Stimulated activated CD8-positive, alpha-beta memory T cell treated with anti-CD3 and anti-CD28 coated beads, Interleukin-15, amount 100 ng/mL, for 4 hours (primary cell): Measurements from ENCODE around the gene TRABD2B.

ENCODE experiments used
- DNase-seq, 2 donors: peaks; one replicate each; pipeline ENCODE4 v3.0.0-alpha.2; 2020; ENCODE audit warnings: low read depth in 2 of 2

Gene TRABD2B

DNA sequence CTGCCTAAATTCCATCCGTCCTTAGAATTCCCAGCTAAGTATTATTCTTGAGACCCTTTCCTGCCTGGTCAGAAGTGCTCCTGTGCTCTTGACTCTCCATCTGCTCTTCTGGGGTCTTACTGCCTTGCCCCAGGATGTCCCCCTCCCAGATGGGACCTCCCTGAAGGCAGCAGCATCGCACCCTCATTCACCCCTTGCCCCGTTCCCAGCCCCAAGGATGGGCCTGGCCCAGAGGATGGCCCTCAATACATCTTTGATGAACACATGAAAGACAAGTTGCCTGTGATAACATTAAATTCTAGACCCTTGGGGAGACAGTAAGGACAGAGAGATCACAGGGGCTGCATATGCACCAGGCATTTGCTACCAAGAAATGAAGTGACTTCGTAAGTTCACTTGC lies 167.2 kb downstream of the TRABD2B start:
- no peak for DNase-seq

GRCh38 chr1:47828978-47829377 lies 168.2 kb downstream of the TRABD2B start:
- no peak for DNase-seq

DNA sequence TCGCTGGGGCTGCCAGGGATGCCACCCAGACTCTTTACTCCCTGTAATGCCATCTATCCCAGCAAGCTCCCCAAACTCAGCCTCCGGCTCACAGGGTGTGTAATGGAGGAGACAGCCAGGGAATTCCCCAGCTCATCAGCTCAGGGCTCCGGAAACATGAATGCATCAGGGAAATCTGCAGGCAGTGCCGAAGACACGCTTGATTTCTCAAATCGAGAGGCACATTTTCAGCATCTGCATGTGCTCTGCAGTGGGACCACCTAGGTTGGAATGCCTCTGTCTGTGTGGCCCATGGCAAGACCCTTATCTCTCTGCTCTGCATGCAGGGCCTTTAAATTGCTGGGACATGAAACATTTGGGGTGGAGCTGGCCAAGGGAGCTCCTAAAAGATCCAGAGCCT lies 170.1 kb downstream of the TRABD2B start:
- DNase-seq = no peak

DNA sequence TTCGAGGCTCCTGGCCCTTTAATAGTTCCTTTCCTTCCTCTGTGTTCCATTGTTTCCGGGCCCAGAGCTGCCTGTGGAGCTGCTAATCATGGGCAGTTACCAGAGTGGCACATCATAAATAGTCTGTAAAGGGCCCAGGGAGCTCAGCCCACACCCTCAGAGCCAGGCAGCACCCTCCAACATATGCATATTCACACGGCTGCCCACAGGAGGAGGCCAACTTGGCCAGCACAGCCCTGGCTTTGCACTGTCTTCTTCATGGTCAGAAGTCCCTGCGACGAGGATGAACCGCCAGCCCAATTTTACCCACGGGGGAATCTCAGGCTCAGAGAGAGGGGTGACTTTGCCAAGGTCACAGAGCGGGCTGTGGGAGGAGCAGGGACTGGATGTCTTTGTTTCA lies 172.5 kb downstream of the TRABD2B start:
- no peak for DNase-seq

DNA sequence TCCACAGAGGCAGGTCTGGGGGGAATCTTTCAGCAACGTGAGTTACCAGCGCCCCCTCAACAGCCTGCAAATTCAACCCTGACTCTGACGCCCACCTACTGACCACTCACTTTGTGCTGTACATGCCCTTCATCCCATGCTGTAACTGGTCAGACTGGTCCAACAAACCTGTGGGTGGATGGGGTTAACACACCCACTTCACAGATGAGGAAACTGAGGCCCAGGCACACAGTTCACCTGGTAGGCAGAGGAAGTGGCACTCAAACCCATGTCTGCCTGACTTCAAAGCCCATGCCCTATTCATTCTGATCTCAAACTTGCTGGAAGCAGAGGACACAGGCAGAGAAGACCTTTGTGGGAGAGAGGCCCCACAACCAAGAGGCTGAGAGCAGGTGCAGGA lies 172.9 kb downstream of the TRABD2B start:
- DNase-seq = no peak

GRCh38 chr1:47823040-47823808 lies 174.0 kb downstream of the TRABD2B start:
- DNase-seq = no peak

- DNase-seq = no peak
Measured at GRCh38 chr1:47821760-47822159, 175.4 kb downstream of the TRABD2B start.

- DNase-seq = no peak
Measured at GRCh38 chr1:47819574-47819888, 177.7 kb downstream of the TRABD2B start.

DNA sequence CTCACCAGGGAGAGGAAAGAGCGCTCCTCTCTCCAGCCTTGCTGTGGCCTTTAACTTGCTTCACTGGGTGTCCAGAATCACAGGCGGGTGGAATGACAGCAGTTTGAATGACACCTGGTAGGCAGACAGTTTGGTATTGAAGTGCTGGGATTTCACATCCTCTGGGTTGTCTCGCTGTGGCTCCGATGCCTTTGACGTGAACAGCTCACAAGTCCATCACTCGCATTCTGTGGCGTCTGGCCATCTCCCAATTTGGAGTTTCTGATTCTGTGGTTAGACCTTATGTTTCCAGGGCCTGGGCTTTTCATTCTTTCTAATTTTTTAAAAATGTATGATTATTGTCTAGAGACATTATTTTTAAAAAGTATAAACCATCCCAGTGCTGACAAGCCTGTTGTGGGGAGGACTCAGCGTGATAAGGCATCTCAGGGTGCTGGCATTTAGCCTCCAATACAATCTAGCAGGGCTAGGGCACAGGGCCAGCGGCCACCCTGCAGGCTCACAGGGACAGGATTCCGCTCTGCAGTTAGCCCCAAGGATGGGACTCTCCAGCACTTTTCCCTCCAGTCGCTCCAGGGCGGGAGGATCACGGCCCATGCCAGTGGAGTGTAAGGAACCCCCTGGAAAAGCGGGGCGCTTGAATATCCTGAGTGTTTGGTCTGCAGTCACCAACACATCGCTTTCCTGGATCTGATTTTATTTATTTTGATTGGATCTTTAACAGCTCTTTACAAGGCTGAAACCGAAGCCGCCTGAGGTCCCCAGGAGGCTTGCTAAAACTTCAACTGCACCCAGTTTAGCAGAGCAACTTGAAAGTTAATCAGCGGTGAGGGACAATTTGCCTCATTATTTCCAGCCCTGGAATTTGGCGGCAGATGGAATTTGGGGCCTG lies 178.3 kb downstream of the TRABD2B start:
- no peak for DNase-seq

DNA sequence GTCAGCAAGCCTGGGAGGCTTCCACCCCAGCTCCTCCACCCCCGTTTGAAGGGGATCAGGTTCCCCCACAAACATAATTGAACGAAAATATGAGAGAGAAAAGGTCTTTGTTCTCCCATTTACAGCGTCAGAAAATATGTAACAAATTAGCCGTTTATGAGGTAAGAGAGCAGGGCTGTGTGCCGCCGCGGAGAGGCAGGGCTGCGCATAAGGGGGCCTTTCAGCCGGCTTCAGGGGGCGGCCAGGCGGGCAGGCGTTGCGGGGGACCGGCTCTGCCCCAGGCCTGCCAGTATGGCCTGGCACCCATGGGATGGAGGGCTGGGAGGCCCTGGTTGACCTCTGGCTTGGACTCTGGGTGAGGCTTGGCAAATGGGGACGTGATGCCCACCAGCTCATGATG lies 179.3 kb downstream of the TRABD2B start:
- no peak for DNase-seq

GRCh38 chr1:47816325-47817071 lies 180.7 kb downstream of the TRABD2B start:
- no peak for DNase-seq

- DNase-seq = no peak
Measured at GRCh38 chr1:47814612-47815395, 182.4 kb downstream of the TRABD2B start.

GRCh38 chr1:47813970-47814369 lies 183.2 kb downstream of the TRABD2B start:
- no peak for DNase-seq

GRCh38 chr1:47812904-47813514 lies 184.2 kb downstream of the TRABD2B start:
- DNase-seq = no peak

DNA sequence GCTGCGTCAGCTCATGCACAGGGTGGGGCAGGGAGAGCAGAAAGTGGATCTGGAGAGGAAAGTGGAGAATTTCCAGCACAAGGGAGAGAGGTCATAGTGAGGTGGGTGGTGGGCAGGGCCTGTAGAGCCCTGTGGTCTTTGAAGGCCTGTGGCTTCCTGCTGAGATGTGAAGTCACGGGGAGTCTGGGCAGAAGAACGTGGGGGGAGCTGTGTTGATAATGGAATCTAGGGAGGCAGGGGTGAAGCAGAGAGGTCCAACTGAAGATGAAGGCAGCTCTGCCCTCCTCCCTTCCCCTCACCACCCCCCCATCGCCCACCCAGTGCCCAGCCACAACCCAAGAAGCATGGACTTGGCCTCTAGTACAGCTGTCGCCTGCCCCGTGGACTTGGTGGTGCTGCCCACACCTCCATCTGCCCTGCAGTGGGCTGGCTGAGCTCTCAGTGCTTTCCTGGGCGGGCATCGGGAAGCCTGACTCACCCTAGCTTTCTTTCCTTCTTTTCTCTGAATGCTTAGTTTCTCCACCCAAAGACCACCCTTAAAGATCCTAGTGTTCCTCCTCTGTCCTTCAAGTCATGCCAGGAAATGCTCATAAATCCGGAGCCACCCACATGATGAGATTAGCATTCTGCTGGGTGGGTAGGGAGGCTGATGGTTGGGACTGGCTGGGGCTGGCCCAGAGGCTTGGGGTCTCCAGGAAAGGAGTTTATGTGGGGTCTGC lies 186.1 kb downstream of the TRABD2B start:
- DNase-seq = no peak

DNA sequence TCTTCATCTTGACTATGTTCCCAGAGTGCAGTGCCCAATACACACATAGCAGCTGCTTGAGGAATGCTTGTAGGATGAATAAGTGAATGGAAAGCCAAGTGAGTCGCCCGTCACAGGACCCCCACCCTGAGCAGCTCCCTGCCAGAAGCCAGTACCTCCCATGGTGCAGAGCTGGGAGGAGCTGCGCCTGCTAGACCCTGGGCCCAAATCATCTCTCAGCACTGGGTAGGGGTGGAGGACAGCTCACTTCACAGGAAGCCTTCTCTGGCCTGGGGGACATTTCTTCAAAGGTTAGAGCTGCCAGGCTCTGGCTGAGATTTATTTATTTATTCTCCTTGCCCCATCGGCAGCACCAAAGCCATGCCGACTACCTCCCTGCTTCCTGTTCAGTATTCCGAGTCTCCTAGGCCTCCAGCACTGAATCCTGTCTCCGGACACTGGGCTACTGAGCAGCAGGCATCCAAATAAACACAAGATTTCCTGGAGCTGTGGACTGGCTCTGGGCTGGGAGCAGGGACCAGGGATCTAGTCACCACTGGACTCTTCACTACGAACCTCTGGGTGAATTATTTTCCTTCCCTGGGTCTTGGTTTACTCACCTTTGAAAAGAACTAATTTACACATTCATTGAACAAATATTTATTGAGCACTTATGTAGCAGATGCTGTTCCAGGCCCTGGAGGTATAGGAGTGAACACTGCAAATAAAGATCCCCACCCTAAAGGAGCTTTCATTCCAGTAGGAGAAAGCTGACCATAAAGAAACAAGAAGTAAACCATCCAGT lies 187.7 kb downstream of the TRABD2B start:
- no peak for DNase-seq

DNA sequence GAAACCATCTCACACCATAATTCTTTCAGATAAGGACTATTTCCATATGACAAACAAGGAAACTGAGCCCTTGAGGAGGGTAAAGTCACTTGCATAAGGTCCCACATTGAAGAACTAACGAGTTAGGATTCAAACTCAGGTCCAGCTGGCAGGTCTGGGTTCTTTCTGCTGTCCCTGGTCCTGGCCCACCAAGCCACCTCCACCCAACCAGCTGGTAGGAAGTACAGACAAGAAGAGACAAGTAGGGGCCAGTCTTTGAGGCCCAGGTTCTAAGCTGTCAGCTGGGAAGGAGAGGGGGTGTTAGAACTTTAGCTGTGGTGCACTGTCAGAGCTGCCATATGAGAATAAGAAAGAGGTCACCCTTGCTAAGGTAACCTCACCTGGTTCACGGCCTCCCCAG lies 188.6 kb downstream of the TRABD2B start:
- no peak for DNase-seq

DNA sequence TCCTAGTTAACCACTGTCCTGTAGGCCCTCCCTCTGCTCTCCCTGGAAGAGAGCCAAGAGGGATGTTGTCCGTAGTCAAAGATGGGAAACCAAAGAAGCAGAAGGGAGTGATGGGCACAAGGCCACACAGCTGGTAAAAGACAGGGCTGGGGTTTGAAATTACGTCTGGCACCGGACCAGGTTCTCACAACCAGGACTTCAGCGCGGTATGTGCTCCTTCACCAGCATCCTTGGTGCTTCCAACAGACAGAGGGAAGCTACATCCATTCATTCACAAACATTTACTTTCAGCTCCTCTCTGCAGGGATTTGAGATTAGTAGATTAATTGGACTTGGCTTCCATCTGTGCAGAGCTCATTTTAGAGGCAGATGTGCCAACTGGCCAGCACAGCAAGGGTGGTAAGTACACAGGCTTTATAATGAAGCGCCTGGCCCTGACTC lies 191.2 kb downstream of the TRABD2B start:
- no peak for DNase-seq

DNA sequence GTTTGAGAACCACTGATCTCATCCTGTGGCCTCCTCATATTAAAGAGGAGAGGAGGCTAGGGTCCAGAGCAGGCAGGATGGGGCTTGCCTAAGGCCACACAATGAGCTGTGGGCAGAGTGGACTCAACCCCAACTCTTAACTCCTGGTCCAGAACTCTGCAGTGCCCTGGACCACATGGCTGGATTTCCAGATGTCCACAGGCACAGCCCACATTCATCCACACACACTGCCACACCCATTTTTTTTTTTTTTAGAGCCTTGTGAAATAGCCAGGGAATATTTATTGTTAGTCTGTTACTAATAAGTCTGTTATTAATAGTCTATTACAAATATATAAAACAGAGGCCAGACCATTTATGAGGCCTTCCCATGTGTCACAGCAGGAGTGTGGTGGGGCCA lies 192.2 kb downstream of the TRABD2B start:
- DNase-seq = no peak
